ENCODE data around the gene PCDHGB1. TPM values are rescaled to one million over a fixed set of nuclear protein-coding genes. Genes with fewer than 3 reads are reported as not detected.
A peak's percentile ranks its signal among the peaks of the same experiment; 100 is the strongest.

Gene PCDHGB1
- total and polyA plus RNA-seq, 2 donors (not counting 1 experiment from before 2014, with no cell fraction given) = 1.7 to 4.3 TPM

DNA sequence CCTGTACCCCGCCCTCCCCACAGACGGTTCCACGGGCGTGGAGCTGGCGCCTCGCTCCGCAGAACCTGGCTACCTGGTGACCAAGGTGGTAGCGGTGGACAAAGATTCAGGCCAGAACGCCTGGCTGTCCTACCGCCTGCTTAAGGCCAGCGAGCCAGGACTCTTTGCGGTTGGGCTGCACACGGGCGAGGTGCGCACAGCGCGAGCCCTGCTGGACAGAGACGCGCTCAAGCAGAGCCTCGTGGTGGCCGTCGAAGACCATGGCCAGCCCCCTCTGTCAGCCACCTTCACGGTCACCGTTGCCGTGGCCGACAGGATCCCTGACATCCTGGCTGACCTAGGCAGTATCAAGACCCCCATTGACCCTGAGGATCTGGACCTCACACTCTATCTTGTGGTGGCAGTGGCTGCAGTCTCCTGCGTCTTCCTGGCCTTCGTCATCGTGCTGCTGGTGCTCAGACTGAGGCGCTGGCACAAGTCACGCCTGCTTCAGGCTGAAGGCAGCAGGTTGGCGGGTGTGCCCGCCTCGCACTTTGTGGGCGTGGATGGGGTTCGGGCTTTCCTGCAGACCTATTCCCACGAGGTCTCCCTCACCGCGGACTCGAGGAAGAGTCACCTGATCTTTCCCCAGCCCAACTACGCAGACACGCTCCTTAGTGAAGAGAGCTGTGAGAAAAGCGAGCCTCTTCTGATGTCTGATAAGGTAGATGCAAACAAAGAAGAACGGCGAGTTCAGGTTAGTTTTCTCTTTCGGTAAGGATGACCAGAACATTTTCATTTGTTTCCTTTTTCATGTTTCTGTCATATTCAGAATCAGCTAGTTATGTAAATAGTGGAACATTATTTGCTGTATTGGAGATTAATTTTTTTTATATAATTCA is 16.4 kb downstream of the PCDHGB1 start:
- Histone ChIP-seq H4K20me1 (ENCODE audit: control insufficient read depth, extremely low read depth, insufficient read depth, low read length) (no peaks in the 10 kb centered on the region), H2AFZ (ENCODE audit: low read length) (no peak overlapping the region), H3K4me3 (replicated peaks in 1 of 4; ENCODE audit: control extremely low read depth in 1 of 4, insufficient read depth in 1 of 4, low read depth in 3 of 4, low read length in 4 of 4) (no peak overlapping the region), H3K27ac (ENCODE audit: insufficient read depth, low read length) (no peak overlapping the region), H3K4me1 (ENCODE audit: control insufficient read depth, extremely low read depth, insufficient read depth, low read length) (no peaks in the 10 kb centered on the region), H3K9ac (ENCODE audit: insufficient read depth, low read length) (no peak overlapping the region), H3K79me2 (ENCODE audit: control insufficient read depth, insufficient read depth, low read length) (no peaks in the 10 kb centered on the region), H3K36me3 (ENCODE audit: control insufficient read depth, insufficient read depth, low read length) (no peaks in the 10 kb centered on the region), H3K4me2 (ENCODE audit: extremely low read depth, insufficient read depth, low read length) (no peak overlapping the region), H3K9me3 (ENCODE audit: control insufficient read depth, insufficient read depth, low read depth, low read length) (peaks cover 5% of the 10 kb centered on the region), H3K27me3 (ENCODE audit: control insufficient read depth, insufficient read depth, low read length) (peaks cover 32% of the 10 kb centered on the region)
- no peak for DNase-seq (ENCODE audit: low read depth in 2 of 2)
- TF ChIP-seq, protein P1, sequence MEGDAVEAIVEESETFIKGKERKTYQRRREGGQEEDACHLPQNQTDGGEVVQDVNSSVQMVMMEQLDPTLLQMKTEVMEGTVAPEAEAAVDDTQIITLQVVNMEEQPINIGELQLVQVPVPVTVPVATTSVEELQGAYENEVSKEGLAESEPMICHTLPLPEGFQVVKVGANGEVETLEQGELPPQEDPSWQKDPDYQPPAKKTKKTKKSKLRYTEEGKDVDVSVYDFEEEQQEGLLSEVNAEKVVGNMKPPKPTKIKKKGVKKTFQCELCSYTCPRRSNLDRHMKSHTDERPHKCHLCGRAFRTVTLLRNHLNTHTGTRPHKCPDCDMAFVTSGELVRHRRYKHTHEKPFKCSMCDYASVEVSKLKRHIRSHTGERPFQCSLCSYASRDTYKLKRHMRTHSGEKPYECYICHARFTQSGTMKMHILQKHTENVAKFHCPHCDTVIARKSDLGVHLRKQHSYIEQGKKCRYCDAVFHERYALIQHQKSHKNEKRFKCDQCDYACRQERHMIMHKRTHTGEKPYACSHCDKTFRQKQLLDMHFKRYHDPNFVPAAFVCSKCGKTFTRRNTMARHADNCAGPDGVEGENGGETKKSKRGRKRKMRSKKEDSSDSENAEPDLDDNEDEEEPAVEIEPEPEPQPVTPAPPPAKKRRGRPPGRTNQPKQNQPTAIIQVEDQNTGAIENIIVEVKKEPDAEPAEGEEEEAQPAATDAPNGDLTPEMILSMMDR (conservative IDR thresholded peaks at IDR 0.05 in 1 of 2, IDR thresholded peaks at IDR 0.05 in 1 of 2; ENCODE audit: low read depth in 1 of 2, low read length in 2 of 2) = no peak
- TF ChIP-seq EZH2 (IDR thresholded peaks at IDR 0.05; ENCODE audit: low read length, missing control alignments) = no peak

DNA sequence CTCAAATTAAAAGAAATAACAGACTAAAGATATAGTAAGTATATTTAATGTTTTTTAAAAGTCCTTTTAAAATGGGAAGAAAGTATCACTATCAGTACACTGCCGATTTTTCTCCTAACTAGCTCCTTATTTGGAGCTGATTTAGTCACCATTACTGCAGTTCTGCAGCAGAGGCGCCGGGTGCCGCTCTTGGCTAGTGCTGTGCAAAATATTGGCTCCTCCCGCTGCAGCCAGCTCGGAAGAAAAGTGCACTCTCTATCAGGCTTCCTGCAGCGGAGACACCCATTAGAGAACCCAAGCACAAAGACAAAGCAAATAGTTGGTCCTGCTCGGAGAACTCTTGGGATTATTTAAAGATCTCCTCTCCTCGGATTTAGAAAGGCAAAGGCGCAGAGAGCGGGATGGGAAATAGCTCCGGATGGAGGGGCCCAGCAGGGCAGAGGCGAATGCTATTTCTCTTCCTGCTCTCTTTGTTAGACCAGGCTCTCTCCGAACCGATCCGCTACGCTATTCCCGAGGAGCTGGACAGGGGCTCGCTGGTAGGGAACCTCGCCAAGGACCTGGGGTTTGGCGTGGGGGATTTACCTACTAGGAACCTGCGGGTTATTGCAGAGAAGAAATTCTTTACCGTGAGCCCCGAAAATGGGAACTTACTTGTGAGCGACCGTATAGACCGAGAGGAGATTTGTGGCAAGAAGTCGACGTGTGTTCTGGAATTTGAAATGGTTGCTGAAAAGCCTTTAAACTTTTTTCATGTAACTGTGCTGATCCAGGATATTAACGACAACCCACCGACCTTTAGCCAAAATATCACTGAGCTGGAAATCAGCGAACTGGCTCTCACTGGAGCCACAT is 20.3 kb downstream of the PCDHGB1 start, which contains the start of gene PCDHGB3:
Gene PCDHGB3, plus strand, starts transcription at position 249 of the 855 bp plus-strand sequence. Its CDS starts 153 bp downstream, at position 402.
- no peaks in the 10 kb centered on the region for H3K4me1 ChIP-seq (ENCODE audit: control insufficient read depth, extremely low read depth, insufficient read depth, low read length)
- H3K4me3 ChIP-seq (replicated peaks in 1 of 4; ENCODE audit: control extremely low read depth in 1 of 4, insufficient read depth in 1 of 4, low read depth in 3 of 4, low read length in 4 of 4) = peak within 1 kb of the TSS; percentile 25 to 48 (median 38)
- peaks cover 2% of the 10 kb centered on the region for H3K9me3 ChIP-seq (ENCODE audit: control insufficient read depth, insufficient read depth, low read depth, low read length)
- TF ChIP-seq, protein P1 (conservative IDR thresholded peaks at IDR 0.05 in 1 of 2, IDR thresholded peaks at IDR 0.05 in 1 of 2; ENCODE audit: low read depth in 1 of 2, low read length in 2 of 2) = peak; percentile 44 to 47
- TF ChIP-seq EZH2 (IDR thresholded peaks at IDR 0.05; ENCODE audit: low read length, missing control alignments) = no peak
- H3K27me3 ChIP-seq (ENCODE audit: control insufficient read depth, insufficient read depth, low read length) = peaks cover 16% of the 10 kb centered on the region
- H3K79me2 ChIP-seq (ENCODE audit: control insufficient read depth, insufficient read depth, low read length) = no peaks in the 10 kb centered on the region
- H4K20me1 ChIP-seq (ENCODE audit: control insufficient read depth, extremely low read depth, insufficient read depth, low read length) = no peaks in the 10 kb centered on the region
- peak within 1 kb of the TSS; percentile 30 for H2AFZ ChIP-seq (ENCODE audit: low read length)
- peak; percentile 53 to 70 for DNase-seq (ENCODE audit: low read depth in 2 of 2)
- H3K27ac ChIP-seq (ENCODE audit: insufficient read depth, low read length) = no peak within 1 kb of the TSS
- H3K36me3 ChIP-seq (ENCODE audit: control insufficient read depth, insufficient read depth, low read length) = no peaks in the 10 kb centered on the region
- peak within 1 kb of the TSS; percentile 59 for H3K4me2 ChIP-seq (ENCODE audit: extremely low read depth, insufficient read depth, low read length)
- peak within 1 kb of the TSS; percentile 7 for H3K9ac ChIP-seq (ENCODE audit: insufficient read depth, low read length)
